Activated naive CD8-positive, alpha-beta T cell treated with anti-CD3 and anti-CD28 coated beads, Interleukin-2, amount 50 U/mL, for 24 hours (primary cell): ENCODE results near the gene PTPN13.

Source experiments
- ATAC-seq: fragments of 150-1000 bp; cut with Tn5 transposase; one replicate; pipeline ENCODE4 v1.10.0; 2021
- DNase-seq: peaks from one replicate; pipeline ENCODE4 v3.0.0; 2021
- H3K27ac Mint-ChIP-seq: one replicate; pipeline ENCODE4 v1.8.0; 2021; ENCODE audit warnings: mild to moderate bottlenecking, mixed read lengths
- H3K27me3 Mint-ChIP-seq: one replicate; pipeline ENCODE4 v1.8.0; 2021; ENCODE audit warnings: mixed read lengths
- H3K36me3 Mint-ChIP-seq: one replicate; pipeline ENCODE4 v1.8.0; 2021; ENCODE audit warnings: low read depth, mixed read lengths
- H3K4me1 Mint-ChIP-seq: one replicate; pipeline ENCODE4 v1.8.0; 2021; ENCODE audit warnings: mixed read lengths
- H3K4me3 Mint-ChIP-seq: one replicate; pipeline ENCODE4 v1.8.0; 2021; ENCODE audit warnings: mild to moderate bottlenecking, moderate library complexity, mixed read lengths
- H3K9me3 Mint-ChIP-seq: one replicate; pipeline ENCODE4 v1.8.0; 2021; ENCODE audit warnings: mixed read lengths

Gene PTPN13

GRCh38 chr4:86565651-86566050 lies 28.5 kb upstream of the PTPN13 start:
- Mint-ChIP-seq H3K4me1 (no peaks in the 10 kb centered on the region), H3K27me3 (no peaks in the 10 kb centered on the region), H3K36me3 (no peaks in the 10 kb centered on the region), H3K9me3 (no peaks in the 10 kb centered on the region), H3K4me3 (no peak overlapping the region), H3K27ac (no peak overlapping the region)
- no peak for ATAC-seq
- DNase-seq = no peak

- no peaks in the 10 kb centered on the region for H3K27me3 Mint-ChIP-seq
- H3K4me1 Mint-ChIP-seq = no peaks in the 10 kb centered on the region
- ATAC-seq (no peak), DNase-seq (no peak)
- no peaks in the 10 kb centered on the region for H3K36me3 Mint-ChIP-seq
- no peaks in the 10 kb centered on the region for H3K9me3 Mint-ChIP-seq
- no peak overlapping the region for H3K4me3 Mint-ChIP-seq
- H3K27ac Mint-ChIP-seq = no peak overlapping the region
These were observed 24.8 kb upstream of the PTPN13 start for GRCh38 chr4:86569103-86569870.

GRCh38 chr4:86579941-86580340 lies 14.2 kb upstream of the PTPN13 start:
- H3K27me3 Mint-ChIP-seq = peaks cover 2% of the 10 kb centered on the region
- no peaks in the 10 kb centered on the region for H3K4me1 Mint-ChIP-seq
- no peak for ATAC-seq
- no peaks in the 10 kb centered on the region for H3K9me3 Mint-ChIP-seq
- H3K4me3 Mint-ChIP-seq = no peak overlapping the region
- no peak for DNase-seq
- no peaks in the 10 kb centered on the region for H3K36me3 Mint-ChIP-seq
- H3K27ac Mint-ChIP-seq = no peak overlapping the region

DNA sequence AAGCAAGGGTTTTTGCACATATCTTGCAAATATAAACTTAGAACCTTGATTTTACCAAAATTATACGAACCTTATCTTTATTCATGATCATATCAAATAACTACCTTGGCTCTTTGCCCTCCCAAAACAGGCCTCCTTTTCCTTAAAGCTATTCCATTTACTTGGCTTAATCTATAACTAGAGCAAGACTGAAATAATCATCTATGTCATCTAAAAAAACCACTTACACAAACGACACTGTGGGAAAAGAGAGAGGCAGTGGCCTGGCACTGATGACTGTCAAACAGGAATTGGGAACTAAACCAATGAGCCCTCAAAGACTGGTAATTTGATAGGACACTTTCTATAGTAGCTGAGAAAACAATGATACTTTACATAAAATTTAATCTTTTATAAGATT lies 11.7 kb upstream of the PTPN13 start:
- Mint-ChIP-seq H3K36me3 (no peaks in the 10 kb centered on the region), H3K4me3 (no peak overlapping the region), H3K4me1 (no peaks in the 10 kb centered on the region), H3K27ac (no peak overlapping the region), H3K9me3 (no peaks in the 10 kb centered on the region), H3K27me3 (peaks cover 2% of the 10 kb centered on the region)
- ATAC-seq (no peak), DNase-seq (no peak)

DNA sequence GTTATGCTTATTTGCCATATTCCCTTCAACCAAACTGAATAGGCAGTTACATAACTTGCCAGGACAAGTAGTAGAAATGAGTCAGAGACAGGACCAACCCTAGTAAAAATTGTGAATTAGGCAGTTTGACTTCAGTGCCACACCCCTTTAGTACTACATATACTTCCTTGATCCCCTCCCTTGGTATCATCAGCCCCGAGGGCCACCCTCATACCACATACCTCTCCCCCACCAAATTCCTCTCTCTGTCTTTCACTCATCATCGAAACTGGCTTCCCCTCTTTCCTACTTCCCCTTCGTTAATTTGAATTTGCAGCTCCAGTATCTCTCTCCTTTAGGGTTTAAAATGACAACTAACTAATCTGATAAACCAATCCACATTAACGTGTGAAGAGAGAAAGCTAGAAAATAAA lies 7.9 kb upstream of the PTPN13 start:
- no peak for ATAC-seq
- Mint-ChIP-seq H3K27ac (no peak overlapping the region), H3K27me3 (peaks cover 5% of the 10 kb centered on the region), H3K36me3 (no peaks in the 10 kb centered on the region), H3K9me3 (no peaks in the 10 kb centered on the region), H3K4me1 (no peaks in the 10 kb centered on the region), H3K4me3 (no peak overlapping the region)
- no peak for DNase-seq

GRCh38 chr4:86586626-86587380 lies 7.3 kb upstream of the PTPN13 start:
- no peaks in the 10 kb centered on the region for H3K9me3 Mint-ChIP-seq
- ATAC-seq (no peak), DNase-seq (no peak)
- peaks cover 5% of the 10 kb centered on the region for H3K27me3 Mint-ChIP-seq
- no peaks in the 10 kb centered on the region for H3K4me1 Mint-ChIP-seq
- no peak overlapping the region for H3K27ac Mint-ChIP-seq
- no peak overlapping the region for H3K4me3 Mint-ChIP-seq
- H3K36me3 Mint-ChIP-seq = no peaks in the 10 kb centered on the region

GRCh38 chr4:86587381-86588140 lies 6.6 kb upstream of the PTPN13 start:
- peaks cover 8% of the 10 kb centered on the region for H3K27me3 Mint-ChIP-seq
- no peak overlapping the region for H3K27ac Mint-ChIP-seq
- no peaks in the 10 kb centered on the region for H3K4me1 Mint-ChIP-seq
- no peak overlapping the region for H3K4me3 Mint-ChIP-seq
- no peaks in the 10 kb centered on the region for H3K9me3 Mint-ChIP-seq
- ATAC-seq (no peak), DNase-seq (no peak)
- H3K36me3 Mint-ChIP-seq = no peaks in the 10 kb centered on the region

GRCh38 chr4:86592553-86593249 lies 1.4 kb upstream of the PTPN13 start:
- Mint-ChIP-seq H3K36me3 (no peaks in the 10 kb centered on the region), H3K4me3 (no peak overlapping the region), H3K27ac (no peak overlapping the region), H3K4me1 (peaks cover 16% of the 10 kb centered on the region), H3K9me3 (no peaks in the 10 kb centered on the region), H3K27me3 (peaks cover 47% of the 10 kb centered on the region)
- no peak for ATAC-seq
- DNase-seq = no peak

DNA sequence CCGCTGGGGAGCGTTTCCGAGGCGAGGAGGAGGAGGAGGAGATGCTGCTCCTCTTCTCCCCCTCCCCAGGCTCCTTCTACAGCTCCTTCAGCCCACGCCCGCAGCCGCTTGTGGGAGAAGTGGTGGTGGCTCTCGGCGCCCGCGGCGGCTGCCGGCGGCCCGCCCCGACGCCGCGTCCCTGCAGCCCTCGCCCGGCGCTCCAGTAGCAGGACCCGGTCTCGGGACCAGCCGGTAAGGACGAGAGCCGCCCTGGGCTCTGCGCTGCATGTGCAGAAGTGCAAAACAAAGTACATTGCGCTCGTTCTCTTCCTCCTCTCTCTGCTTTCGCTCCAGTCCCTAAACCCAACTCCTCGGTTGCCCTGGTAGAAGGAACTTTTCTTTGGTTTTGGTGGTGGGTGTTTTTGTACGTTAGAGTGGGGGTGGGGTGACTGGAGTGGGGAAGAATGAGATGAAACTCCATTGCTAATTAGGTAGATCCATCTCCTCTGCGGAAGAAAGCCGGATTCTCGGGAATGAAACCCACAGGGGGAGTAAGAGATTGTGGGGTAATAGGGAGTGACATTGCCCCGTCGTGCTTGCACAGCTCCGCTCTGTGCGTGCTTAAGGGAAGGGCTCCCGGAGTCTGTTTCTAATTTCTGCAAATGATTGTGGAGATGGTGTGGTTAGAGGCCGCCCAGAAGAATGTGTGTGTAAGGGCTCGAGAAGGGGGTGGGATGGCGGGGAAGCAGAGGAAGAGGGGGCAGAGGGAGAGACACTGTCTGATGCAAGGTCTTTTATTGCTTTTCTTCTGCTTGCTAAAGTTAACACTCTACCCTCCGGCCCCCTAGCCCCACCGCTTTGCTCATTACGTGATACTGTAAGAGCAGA lies 677 bp downstream of the PTPN13 start:
- ATAC-seq (peak; percentile 25), DNase-seq (peak; percentile 10)
- Mint-ChIP-seq H3K4me1 (peaks cover 16% of the 10 kb centered on the region), H3K27ac (peak overlapping the region; percentile 16), H3K27me3 (peaks cover 54% of the 10 kb centered on the region), H3K36me3 (no peaks in the 10 kb centered on the region), H3K4me3 (peak overlapping the region; percentile 73), H3K9me3 (no peaks in the 10 kb centered on the region)

GRCh38 chr4:86595426-86595805 lies 1.3 kb downstream of the PTPN13 start:
- Mint-ChIP-seq H3K9me3 (no peaks in the 10 kb centered on the region), H3K27ac (no peak overlapping the region), H3K4me3 (peak overlapping the region; percentile 73), H3K36me3 (no peaks in the 10 kb centered on the region), H3K4me1 (peaks cover 16% of the 10 kb centered on the region), H3K27me3 (peaks cover 52% of the 10 kb centered on the region)
- DNase-seq (no peak), ATAC-seq (no peak)

GRCh38 chr4:86596807-86597206 lies 2.7 kb downstream of the PTPN13 start:
- no peak for ATAC-seq
- no peaks in the 10 kb centered on the region for H3K36me3 Mint-ChIP-seq
- H3K4me1 Mint-ChIP-seq = peaks cover 16% of the 10 kb centered on the region
- no peak overlapping the region for H3K27ac Mint-ChIP-seq
- DNase-seq = no peak
- H3K9me3 Mint-ChIP-seq = no peaks in the 10 kb centered on the region
- no peak overlapping the region for H3K4me3 Mint-ChIP-seq
- H3K27me3 Mint-ChIP-seq = peaks cover 51% of the 10 kb centered on the region

DNA sequence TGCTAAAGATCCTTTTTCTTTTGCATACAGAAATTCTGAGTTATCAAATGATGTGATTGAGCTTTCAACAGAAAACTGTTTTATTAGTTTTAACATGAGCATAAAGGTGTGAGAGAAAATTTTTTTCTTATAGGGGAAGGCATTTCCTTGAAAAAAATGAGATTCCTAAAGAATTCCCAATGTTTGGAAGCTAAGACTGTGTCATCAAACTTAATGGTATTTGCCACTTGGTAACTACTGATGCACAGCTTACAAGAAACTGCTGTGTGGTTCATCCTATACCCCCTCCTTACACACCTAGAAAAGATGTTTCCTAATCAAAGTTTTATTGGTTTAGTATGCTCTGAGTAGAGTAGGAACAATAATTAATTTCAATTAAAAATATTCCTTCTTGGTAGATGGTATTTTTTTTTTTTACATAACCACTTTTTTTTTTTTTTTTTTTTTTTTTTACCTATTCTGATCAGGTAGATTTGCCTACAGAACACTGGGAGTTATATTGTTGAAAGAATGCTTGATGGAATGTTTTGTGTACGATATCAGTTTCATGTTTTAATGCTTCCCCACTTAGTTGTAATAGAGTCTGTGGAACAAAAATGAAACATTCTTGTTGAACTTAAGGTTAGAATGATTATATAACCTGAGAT lies 6.0 kb downstream of the PTPN13 start:
- DNase-seq (no peak), ATAC-seq (no peak)
- Mint-ChIP-seq H3K9me3 (no peaks in the 10 kb centered on the region), H3K27me3 (peaks cover 31% of the 10 kb centered on the region), H3K36me3 (no peaks in the 10 kb centered on the region), H3K4me3 (no peak overlapping the region), H3K27ac (no peak overlapping the region), H3K4me1 (peaks cover 4% of the 10 kb centered on the region)

DNA sequence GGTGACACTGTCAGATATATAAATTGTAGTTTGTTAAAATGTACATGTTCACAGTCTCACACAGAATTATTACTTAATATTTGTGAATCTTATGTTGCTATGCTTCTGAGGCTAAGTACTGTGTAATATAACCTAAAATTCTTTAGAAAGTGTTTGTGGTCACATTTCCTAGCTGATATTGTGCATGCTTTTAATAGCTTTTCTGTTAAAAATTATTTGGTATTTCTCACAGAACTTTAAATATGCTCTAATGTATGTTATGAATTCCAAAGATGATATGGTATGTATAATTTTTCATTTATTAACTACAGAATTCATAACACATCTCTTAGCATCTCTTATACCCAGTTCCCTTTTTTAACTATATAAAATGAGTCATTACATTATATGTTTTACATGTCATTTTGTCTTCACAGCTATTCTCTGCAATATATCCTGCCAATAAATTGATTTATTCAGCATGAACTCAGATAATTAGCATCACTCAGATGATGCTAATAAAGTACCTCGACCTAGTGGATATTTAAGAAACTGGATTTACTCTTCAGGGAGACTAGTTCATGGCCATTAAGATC lies 9.3 kb downstream of the PTPN13 start:
- H3K4me3 Mint-ChIP-seq = no peak overlapping the region
- peaks cover 9% of the 10 kb centered on the region for H3K27me3 Mint-ChIP-seq
- H3K36me3 Mint-ChIP-seq = no peaks in the 10 kb centered on the region
- H3K27ac Mint-ChIP-seq = no peak overlapping the region
- no peaks in the 10 kb centered on the region for H3K4me1 Mint-ChIP-seq
- no peak for DNase-seq
- H3K9me3 Mint-ChIP-seq = no peaks in the 10 kb centered on the region
- no peak for ATAC-seq
